NCI-H226 (cell line): ENCODE data around the gene MAT1A.

Source experiments
- DNase-seq: peaks from one replicate; pipeline ENCODE4 v3.0.0-alpha.2; 2015

MAT1A gene

GRCh38 chr10:80281784-80282765 is 7.4 kb downstream of the MAT1A start:
- no peak for DNase-seq

- DNase-seq, result no peak
These were observed 8.2 kb downstream of the MAT1A start for GRCh38 chr10:80281292-80281691.

DNA sequence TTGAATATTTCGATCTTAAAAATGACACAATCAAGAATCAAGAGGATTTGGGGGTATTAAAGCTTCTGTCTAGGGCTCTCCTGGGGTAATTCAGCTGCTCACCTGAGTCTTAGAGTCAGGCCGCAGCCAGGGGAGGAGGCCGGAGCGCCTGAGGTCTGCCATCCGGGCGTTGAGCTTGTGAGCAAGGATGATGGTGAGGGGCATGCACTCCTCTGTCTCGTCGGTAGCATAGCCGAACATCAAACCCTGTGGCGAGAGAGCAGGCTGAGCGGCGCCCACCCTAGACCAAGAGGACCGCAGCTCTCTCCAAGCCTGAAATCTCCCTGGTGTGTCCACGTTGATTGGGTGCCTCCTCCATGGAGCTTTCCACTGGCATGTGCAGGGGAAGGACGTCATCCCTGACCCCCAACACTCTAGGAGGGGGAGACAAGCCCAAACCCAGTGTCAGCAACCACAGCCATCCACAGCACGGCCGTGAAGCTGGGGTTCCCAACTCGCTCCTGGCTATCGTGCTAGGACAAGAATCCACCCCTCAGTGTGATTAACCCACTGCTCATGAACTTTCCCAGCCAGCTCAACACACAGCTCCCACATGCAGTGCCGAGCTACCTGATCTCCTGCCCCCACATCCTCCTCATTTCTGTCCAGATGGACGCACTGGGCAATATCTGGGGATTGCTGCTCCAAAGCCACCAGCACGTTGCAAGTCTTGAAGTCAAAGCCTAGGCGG is 9.2 kb downstream of the MAT1A start:
- DNase-seq, result no peak

DNA sequence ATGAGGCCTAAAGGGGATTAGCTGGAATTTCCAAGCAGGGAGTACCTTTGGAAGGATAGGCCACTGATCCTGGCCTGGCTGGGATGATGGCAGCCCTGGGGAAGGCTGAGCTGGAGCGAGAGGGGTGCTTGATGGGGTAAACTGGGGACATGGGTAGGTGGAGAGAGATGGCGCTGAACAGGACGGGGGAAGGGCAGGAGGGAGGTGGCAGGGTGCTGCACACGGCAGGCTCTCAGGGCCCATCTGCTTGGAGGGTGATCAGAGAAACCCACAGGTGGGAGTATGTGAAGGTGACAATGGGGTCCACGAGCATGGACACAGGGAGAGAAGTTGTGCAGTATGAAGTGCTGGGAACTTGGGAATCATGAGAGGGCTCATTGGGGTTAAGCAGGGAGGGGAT is 10.3 kb downstream of the MAT1A start:
- no peak for DNase-seq

DNA sequence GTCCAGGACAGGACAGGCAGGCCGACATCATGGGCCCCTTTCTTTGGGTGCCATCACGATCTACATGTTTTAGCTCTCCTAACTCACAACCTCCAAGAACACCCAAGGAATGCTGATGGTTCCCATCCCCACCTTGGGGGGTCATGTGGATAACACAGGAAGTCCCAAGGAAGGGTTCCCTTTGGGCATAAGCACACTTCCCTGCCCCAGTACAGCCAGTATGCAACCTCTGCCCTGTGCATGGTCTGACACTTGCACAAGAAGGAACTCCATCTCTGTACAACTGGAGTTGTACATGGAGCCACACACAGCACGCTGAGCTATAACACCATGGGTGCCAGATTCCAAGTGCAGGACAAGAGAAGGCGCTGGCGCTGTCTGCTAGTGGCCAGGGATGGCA is 11.0 kb downstream of the MAT1A start:
- DNase-seq, result no peak

GRCh38 chr10:80277567-80278250 is 11.7 kb downstream of the MAT1A start:
- no peak for DNase-seq

DNA sequence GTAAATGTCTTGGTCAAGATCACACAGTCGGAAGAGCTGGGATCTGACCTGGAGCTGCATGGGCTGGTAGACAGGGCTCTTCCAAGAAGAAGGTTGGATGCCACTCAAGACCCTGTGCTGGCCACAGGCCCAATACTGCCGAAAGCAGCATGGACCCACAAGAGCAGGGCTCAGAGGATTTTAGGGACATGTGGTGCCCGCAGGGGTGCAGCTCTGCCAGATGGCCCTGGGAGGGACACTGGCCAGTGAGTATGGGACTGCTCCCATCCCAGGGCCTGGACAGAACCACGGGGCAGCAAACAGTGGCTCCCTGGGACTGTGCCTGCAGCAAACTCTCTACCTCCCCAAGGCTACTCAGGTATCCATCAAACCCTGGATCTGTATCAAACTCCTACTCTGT is 12.4 kb downstream of the MAT1A start:
- DNase-seq, result no peak

DNA sequence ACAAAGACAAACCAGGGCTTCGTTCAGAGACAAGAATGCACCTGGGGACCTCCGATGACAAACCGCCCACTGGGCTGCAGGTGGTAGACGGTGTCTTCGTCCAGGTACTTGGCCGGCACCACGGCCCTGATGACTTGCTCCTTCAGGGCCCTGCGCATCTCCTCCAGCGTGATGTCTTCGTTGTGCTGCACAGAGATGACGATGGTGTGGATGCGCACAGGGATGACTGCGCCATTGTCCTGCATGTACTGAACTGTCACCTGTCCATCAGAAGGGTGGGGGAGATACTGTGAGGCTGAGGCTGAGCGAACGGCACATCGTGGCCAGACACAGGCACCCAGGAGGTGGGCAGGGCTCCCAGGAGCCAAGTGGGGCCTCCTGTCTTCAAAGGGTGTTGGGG is 13.1 kb downstream of the MAT1A start:
- no peak for DNase-seq

- DNase-seq, result no peak
These were observed 13.7 kb downstream of the MAT1A start for GRCh38 chr10:80275756-80276155.

- DNase-seq, result no peak
These were observed 14.3 kb downstream of the MAT1A start for GRCh38 chr10:80275135-80275498.

DNA sequence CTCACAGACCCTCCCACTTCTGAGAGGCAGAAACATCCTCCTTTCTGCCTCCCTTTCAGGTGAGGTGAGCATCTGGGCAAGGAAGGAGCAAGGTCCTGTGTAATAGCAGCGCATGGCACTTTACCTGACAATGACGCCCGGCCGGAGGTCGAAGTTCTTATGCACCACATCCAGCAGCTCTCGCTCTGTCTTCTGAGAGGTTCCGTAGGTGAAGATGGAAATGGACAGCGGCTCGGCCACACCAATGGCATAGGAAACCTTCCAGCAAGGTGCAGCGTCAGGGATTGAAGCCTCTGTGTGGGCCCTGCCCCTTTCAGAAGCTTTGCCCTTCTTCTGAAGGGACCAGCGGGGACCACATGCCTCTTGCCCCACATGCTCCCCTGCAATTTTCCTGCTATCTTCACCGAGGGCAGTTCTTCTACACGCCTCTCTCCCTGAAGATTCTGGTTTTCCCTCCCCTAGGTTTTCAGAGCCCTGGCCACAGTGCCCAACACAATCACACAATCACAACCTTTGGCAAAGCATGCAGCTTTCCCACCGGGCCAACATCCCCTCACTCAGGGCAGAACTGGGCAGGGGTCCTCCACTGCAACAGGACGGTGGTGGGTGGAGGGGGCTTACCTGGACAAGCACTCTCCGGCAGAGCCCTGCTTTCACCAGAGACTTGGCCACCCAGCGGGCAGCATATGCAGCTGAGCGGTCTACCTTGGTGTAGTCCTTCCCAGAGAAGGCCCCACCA is 14.9 kb downstream of the MAT1A start:
- DNase-seq, result no peak

- no peak for DNase-seq
These were observed 15.8 kb downstream of the MAT1A start for GRCh38 chr10:80273523-80274170.

DNA sequence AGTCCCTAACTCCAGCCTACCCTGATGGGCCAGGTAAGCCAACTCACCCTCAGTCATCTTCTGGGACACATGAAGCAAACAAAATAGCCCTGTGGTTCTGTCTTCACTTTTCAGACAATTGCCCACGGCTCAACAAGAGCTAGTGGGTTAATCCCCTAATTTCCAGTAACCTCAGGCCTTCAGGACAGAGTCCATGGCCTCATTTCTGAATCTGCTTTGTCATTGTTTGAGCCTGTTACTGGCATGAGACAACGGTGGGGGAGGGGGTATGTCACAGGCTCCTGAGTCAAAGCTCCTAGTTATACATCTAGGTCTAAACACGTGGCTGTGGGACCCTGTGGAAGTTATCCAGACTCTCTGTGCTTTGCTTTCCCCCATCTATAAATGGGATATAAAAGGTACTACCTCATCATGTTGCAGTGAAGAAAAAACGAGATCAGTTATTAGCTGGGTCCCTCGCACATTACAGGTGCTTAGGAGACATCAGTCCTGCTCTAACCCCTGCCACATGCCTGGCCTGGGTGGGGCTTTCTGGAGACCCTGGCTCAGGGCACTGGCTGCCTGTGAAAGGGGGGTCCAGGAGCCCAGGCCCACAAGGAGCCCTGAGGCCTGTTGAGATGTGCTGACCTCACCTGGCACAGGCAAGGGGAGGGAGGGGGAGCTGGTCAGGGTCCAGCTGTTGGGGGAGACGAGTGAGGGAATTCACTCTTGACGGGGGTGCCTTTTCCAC is 16.5 kb downstream of the MAT1A start:
- no peak for DNase-seq

DNA sequence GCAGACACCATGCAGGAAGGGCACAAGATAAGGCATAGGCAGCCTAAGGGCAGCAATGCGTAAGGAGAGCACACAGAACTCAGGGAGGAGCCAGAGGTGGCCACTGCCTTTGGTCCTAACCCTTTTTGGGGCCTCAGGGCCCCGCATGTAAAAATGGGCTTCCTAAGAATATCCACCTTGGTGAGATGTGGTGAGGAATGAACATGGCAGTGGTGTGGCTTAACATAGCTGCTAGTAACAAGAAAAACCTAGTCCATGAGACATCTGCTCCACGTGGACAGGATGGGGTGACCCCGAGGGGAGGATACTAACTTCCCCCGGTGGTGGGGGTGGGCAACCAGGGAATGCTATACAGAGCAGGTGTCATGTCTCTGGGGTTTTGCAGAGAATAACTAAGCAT is 18.0 kb downstream of the MAT1A start:
- no peak for DNase-seq

- DNase-seq, result no peak
These were observed 18.6 kb downstream of the MAT1A start for GRCh38 chr10:80270887-80271286.

DNA sequence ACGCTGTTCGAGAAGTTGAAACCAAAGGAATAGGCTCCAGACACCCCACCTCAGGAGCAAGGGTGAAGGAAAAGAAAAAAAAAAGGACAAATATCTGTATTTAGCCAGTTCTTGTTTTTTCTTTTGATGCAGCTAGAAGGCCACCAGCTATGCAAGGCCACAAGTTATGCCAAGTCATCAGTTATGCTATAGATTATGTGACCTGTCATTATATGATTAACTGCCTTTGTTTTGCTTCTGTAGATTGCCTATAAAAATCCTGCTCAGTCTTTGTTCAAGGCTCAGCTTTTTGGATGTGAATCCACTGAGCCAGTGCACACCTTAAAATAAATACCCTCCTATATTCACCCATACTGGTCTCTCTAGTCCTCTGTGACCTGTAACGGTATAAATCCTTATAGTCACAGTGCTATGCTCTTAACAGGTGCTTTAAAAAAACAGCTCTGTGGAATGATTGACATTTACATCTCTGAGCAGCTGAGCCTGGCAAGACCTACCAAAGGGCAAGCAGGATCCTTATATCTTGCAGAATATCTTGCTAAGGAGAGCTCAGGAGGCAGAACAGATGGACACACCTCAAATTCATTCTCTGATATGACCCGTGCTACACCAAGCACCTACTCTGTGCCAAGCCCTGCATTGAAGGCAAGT is 20.4 kb downstream of the MAT1A start:
- DNase-seq, result no peak

DNA sequence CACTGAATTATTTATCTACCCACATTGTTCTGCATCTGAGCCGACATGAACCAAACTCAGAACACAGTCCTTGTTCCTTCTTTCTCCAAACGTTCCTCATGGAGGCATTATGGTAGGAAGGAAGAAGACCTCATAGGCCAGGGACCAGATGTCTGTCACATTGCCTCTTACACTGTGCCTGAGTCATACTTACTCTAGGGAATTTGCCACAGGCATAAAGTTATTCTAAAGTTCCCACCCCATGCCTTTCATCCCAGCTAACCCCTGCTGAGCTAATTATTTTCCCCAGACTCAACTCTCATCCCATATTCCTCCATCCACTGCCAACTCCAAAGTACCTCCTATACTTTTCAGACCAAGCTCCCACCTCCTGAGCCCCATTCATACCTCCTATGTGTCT is 21.2 kb downstream of the MAT1A start:
- DNase-seq, result no peak

DNA sequence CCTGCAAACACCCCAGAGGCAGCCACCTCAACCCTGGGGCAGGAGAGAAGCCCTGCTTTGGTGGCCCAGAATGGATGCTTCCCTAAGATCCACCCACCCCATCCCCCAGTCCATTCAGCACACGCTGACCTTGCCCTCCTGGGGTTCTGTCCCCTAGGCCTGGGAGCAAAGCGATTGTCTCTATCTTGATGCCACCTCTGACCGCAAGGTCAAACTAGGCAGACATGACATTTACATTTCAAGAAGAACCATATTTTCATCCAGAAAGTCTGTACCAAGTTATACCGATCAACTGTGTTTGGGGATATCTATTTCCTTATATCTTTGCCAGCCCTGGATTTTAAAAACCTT is 23.0 kb downstream of the MAT1A start:
- DNase-seq, result no peak

DNA sequence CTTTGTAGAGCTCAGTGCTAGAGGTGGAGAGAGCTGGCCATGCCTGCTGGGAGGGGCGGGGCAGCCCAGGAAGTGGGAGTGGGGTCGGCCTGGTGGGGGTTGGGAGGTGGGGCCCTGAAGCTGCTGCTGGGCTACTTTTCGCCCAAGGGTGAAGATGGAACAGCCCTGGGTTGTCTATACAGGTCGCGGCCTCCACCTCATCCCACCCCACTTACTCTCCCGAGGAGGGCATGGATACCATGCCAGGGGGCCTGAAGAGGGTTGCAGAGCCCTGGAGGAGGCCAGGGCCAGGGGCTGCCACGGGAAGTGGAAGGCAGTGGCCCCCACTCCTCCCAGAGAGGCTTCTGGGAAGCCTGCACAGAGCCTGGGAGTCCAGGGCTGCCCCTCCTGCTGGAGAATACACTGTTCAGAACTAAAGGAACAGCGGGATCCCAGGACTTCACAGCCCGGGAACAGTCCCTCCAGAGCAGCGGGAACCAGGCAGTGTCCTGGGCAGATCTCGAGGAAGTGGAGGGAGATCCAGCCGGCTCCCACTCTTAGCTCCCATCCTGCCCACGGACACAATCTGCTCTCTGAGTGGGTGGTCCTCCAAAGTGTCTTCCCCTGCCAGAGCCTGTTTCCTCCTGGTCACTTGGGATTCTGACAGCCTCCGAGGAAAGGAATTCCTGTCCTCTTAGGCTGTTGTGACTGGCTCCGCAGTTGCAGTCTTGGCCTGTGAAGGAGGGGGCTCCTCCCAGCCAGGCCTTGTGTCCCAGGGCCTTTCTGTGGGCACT is 23.5 kb downstream of the MAT1A start:
- no peak for DNase-seq
